HepG2 (cell line): ENCODE data around the gene RBM22. TPM values are rescaled to one million over a fixed set of nuclear protein-coding genes. Genes with fewer than 3 reads are reported as not detected.

Experiments used
- ATAC-seq: fragments of 200-7000 bp; cut with Tn5 transposase; 3 replicates; pipeline ENCODE4 v1.9.1; 2020; ENCODE audit warnings: mild to moderate bottlenecking, moderate library complexity
- BruUV-seq: library from RNA; stranded (reverse); fragments of 400-500 nt; replicated peaks from 2 replicates; lab custom pipeline; 2021; lab: Mats Ljungman, UMichigan
- CTCF ChIA-PET: fragments of 300-600 bp; formaldehyde crosslinking; extraction: SDS; loops from one replicate; lab custom pipeline; 2021; ENCODE audit warnings: low total read pairs, inconsistent platforms, low intra/inter-chr PET ratio; lab: Yijun Ruan, JAX
- POLR2A ChIA-PET: fragments of 350-600 bp; sonication (Branson Sonifier 250); formaldehyde crosslinking; loops from one replicate; lab custom pipeline; 2020; ENCODE audit warnings: antibody characterized with exemption, inconsistent platforms; lab: Yijun Ruan, JAX
- DNase-seq: peaks from one replicate; pipeline ENCODE4 v3.0.0-alpha.2; 2015; ENCODE audit warnings: low spot score
- FAIRE-seq: peaks from 3 replicates; lab custom pipeline; 2011; peaks lifted over from hg19 to GRCh38; lab: Jason Lieb, UNC
- H2AFZ ChIP-seq: one replicate; pipeline ENCODE4 v1.6.1; 2011; ENCODE audit warnings: low read length, inconsistent platforms
- H3K27ac ChIP-seq: fragments of 300-600 bp; 3 replicates; pipeline ENCODE4 v1.8.0; 2011; ENCODE audit warnings: mixed run types, mild to moderate bottlenecking, mixed read lengths, low read length, inconsistent platforms; ENCODE audit not compliant: insufficient read depth; ENCODE audit errors: extremely low read length
- H3K27me3 ChIP-seq, 2 experiments: fragments of 200-600 bp in 1 of 2; 2 replicates in 1 of 2; 3 replicates in 1 of 2; pipeline versions ENCODE4 v1.6.0 to v1.8.0; 2011; ENCODE audit warnings: low read length in 2 of 2, mild to moderate bottlenecking in 2 of 2, moderate library complexity in 2 of 2, inconsistent platforms in 1 of 2; ENCODE audit not compliant: insufficient read depth in 2 of 2, control insufficient read depth in 1 of 2
- H3K36me3 ChIP-seq, 2 experiments: fragments of 200-600 bp in 1 of 2; replicated peaks in 1 of 2; 2 replicates in 1 of 2; 3 replicates in 1 of 2; pipeline versions ENCODE4 v1.5.1 to v1.8.0; 2011; ENCODE audit warnings: low read length in 2 of 2, inconsistent platforms in 1 of 2; ENCODE audit not compliant: insufficient read depth in 2 of 2, control insufficient read depth in 1 of 2
- H3K4me1 ChIP-seq: 2 replicates; pipeline ENCODE4 v1.5.1; 2012; ENCODE audit warnings: low read length, inconsistent platforms; ENCODE audit not compliant: insufficient read depth
- H3K4me2 ChIP-seq: 2 replicates; pipeline ENCODE4 v1.6.0; 2011; ENCODE audit warnings: low read depth, low read length, inconsistent platforms
- H3K4me3 ChIP-seq, 3 experiments: fragments of 200-600 bp in 1 of 3; sonication (generic), shearing (Covaris generic) in 1 of 3; replicated peaks in 1 of 3; 2 replicates each; pipeline ENCODE4 v1.5.1; 2011 to 2016; ENCODE audit warnings: low read length in 3 of 3, inconsistent platforms in 2 of 3, low read depth in 2 of 3, mild to moderate bottlenecking in 2 of 3, control low read depth in 1 of 3, mixed read lengths in 1 of 3; ENCODE audit not compliant: insufficient read depth in 1 of 3
- H3K79me2 ChIP-seq: one replicate; pipeline ENCODE4 v1.6.1; 2011; ENCODE audit warnings: low read length, inconsistent platforms; ENCODE audit not compliant: insufficient read depth
- H3K9ac ChIP-seq: 2 replicates; pipeline ENCODE4 v1.6.0; 2011; ENCODE audit warnings: mild to moderate bottlenecking, low read depth, low read length, inconsistent platforms; ENCODE audit not compliant: insufficient read depth
- H3K9me3 ChIP-seq: 2 replicates; pipeline ENCODE4 v1.5.1; 2012; ENCODE audit warnings: mild to moderate bottlenecking, low read length
- H4K20me1 ChIP-seq: 2 replicates; pipeline ENCODE4 v1.6.0; 2011; ENCODE audit warnings: inconsistent platforms, mild to moderate bottlenecking, low read length, moderate library complexity; ENCODE audit not compliant: insufficient read depth
- DNMT3B ChIP-seq: conservative IDR thresholded peaks from 2 replicates; pipeline ENCODE4 v1.6.1; 2016; ENCODE audit warnings: missing biosample characterization, control low read depth
- LBX2 ChIP-seq: sonication (generic); formaldehyde crosslinking; IDR thresholded peaks from 2 replicates; pipeline ENCODE4 v1.5.0; 2020; ENCODE audit warnings: missing genetic modification reagents, mild to moderate bottlenecking, borderline replicate concordance
- MAX ChIP-seq: IDR thresholded peaks from 2 replicates; pipeline ENCODE4 v1.6.1; 2012; ENCODE audit warnings: inconsistent platforms
- NFIC ChIP-seq: IDR thresholded peaks from 2 replicates; pipeline ENCODE4 v1.6.1; 2012; ENCODE audit warnings: mild to moderate bottlenecking, low read length, inconsistent platforms
- PITX1 ChIP-seq: sonication (generic); formaldehyde crosslinking; IDR thresholded peaks from 2 replicates; pipeline ENCODE4 v1.5.1; 2020; ENCODE audit warnings: mild to moderate bottlenecking, missing genetic modification reagents
- POLR2AphosphoS5 ChIP-seq: IDR thresholded peaks from 2 replicates; pipeline ENCODE4 v1.6.1; 2012; ENCODE audit warnings: low read depth, low read length
- REST ChIP-seq, 2 experiments: IDR thresholded peaks; 2 replicates each; pipeline ENCODE4 v1.6.1; 2011 to 2012; ENCODE audit warnings: low read length in 2 of 2, borderline replicate concordance in 1 of 2, low read depth in 1 of 2, mild to moderate bottlenecking in 1 of 2, moderate library complexity in 1 of 2
- SUZ12 ChIP-seq: fragments of 150-350 bp; IDR thresholded peaks from 2 replicates; pipeline ENCODE4 v1.6.1; 2014; ENCODE audit warnings: low read depth, low read length
- TFAP4 ChIP-seq: sonication (generic); IDR thresholded peaks from 2 replicates; pipeline ENCODE4 v1.6.1; 2016; ENCODE audit warnings: low read depth, borderline replicate concordance
- ZFP62 ChIP-seq: sonication (generic); formaldehyde crosslinking; IDR thresholded peaks from 2 replicates; pipeline ENCODE4 v1.4.0; 2020; ENCODE audit warnings: missing genetic modification reagents
- ZGPAT ChIP-seq: IDR thresholded peaks from 2 replicates; pipeline ENCODE4 v1.6.1; 2016; ENCODE audit warnings: mild to moderate bottlenecking
- ZNF678 ChIP-seq: sonication (generic); formaldehyde crosslinking; IDR thresholded peaks from 2 replicates; pipeline ENCODE4 v1.4.0; 2020; ENCODE audit warnings: mild to moderate bottlenecking, missing genetic modification reagents
- ZNF775 ChIP-seq: sonication (generic); formaldehyde crosslinking; IDR thresholded peaks from 2 replicates; pipeline ENCODE4 v1.4.0; 2020; ENCODE audit warnings: missing genetic modification reagents, mild to moderate bottlenecking, moderate library complexity, borderline replicate concordance
- ZZZ3 ChIP-seq: sonication (generic); formaldehyde crosslinking; IDR thresholded peaks from 2 replicates; pipeline ENCODE4 v1.4.0; 2020; ENCODE audit warnings: missing genetic modification reagents, mild to moderate bottlenecking, borderline replicate concordance
- WGBS: methylation state at CpG from one replicate; pipeline ENCODE4 v1.1.6; 2017; ENCODE audit warnings: low lambda C conversion rate; 5-methylcytosine and 5-hydroxymethylcytosine counted together
- in situ Hi-C: cut with HindIII; loops from 2 replicates; pipeline ENCODE4 v1.10.0; 2017; ENCODE audit warnings: low pct_unique_long_range_greater_than_20kb; ENCODE audit not compliant: extremely low pct_ligation_motif_present
- intact Hi-C: fragments of 100-400 bp; cut with micrococcal nuclease; formaldehyde crosslinking; loops from one replicate; pipeline ENCODE4 v1.10.0; 2022; ENCODE audit not compliant: unreplicated experiment
- polyA plus RNA-seq, 8 experiments: library from polyadenylated mRNA; depleted of rRNA in 3 of 8; stranded (reverse) in 7 of 8; unstranded in 1 of 8; fragments of >200 nt; fragmentation: Illumina TruSeq in 4 of 8; extraction: Trizol in 4 of 8; gene quantifications; 2 replicates each; pipeline versions ENCODE4 v1.2.1 to v1.2.3, GENCODE V29; 2011 to 2016; ENCODE audit warnings: low read depth in 4 of 8, missing spikeins in 1 of 8, mixed read lengths in 1 of 8; ENCODE audit not compliant: insufficient read depth in 1 of 8
- total RNA-seq, 5 experiments: library from RNA; depleted of rRNA; stranded (reverse); fragments of >200 nt; fragmentation: Illumina TruSeq; extraction: Trizol; gene quantifications; 2 replicates each; pipeline ENCODE4 v1.2.3, GENCODE V29; 2016; ENCODE audit warnings: low read depth in 1 of 5

RBM22 gene
- total and polyA plus RNA-seq, 2 of the 13 experiments (the other 11 are each of a cell fraction or from before 2014, with no cell fraction given) = 28.3 to 35.0 TPM

- TF ChIP-seq POLR2AphosphoS5 (no peak), PITX1 (CRISPR knock-in tag) (no peak), LBX2 (CRISPR knock-in tag) (no peak), REST (IDR thresholded peaks at IDR 0.05; ENCODE audit: borderline replicate concordance in 1 of 2, low read depth in 1 of 2, low read length in 2 of 2) (no peak), ZNF678 (CRISPR knock-in tag) (no peak), ZNF775 (CRISPR knock-in tag) (no peak)
These were observed 39.8 kb downstream of the RBM22 start, which contains the start of gene MYOZ3 (continued) for GRCh38 chr5:150661086-150661485.

- FAIRE-seq (no peak), DNase-seq (no peak), ATAC-seq (no peak)
- Histone ChIP-seq H3K27me3 (peaks cover 4 to 32% of the 10 kb centered on the region in 2 experiments; a peak in 4 of 5 replicates), H3K27ac (no peak overlapping the region), H3K79me2 (no peaks in the 10 kb centered on the region), H4K20me1 (no peaks in the 10 kb centered on the region), H3K36me3 (no peaks in the 10 kb centered on the region), H3K9me3 (no peaks in the 10 kb centered on the region), H3K4me2 (no peak overlapping the region), H3K4me3 (no peak overlapping the region), H3K4me1 (peaks cover 18% of the 10 kb centered on the region), H2AFZ (no peak overlapping the region), H3K9ac (no peak overlapping the region)
- ChIA-PET POLR2A (no interaction called here), CTCF (no interaction called here)
- in situ Hi-C loops (loop anchor here (25.0 kb wide), 1 partner anchor 198 kb away; no protein-coding TSS in a partner anchor), intact Hi-C loops (no loop called here)
- no TSS peak for BruUV-seq
- TF ChIP-seq NFIC (no peak), DNMT3B (CRISPR knock-in tag) (no peak), ZFP62 (no peak), TFAP4 (no peak), ZZZ3 (no peak), MAX (no peak), ZGPAT (CRISPR knock-in tag) (no peak), SUZ12 (no peak)
- 38% methylated on average over 4 of the region's 4 CpGs for WGBS
These were observed 40.6 kb downstream of the RBM22 start for GRCh38 chr5:150660108-150660831.
